ENCODE measurements around the gene SLC27A3.

The SLC27A3 gene

GRCh38 chr1:153748903-153749302 lies 26.3 kb upstream of the SLC27A3 start:
- Histone ChIP-seq H3K9me3 (ENCODE audit: insufficient read depth, low read length) (no peaks in the 10 kb centered on the region), H3K79me2 (ENCODE audit: low read length) (no peaks in the 10 kb centered on the region), H2AFZ (ENCODE audit: low read depth, low read length) (no peak overlapping the region), H3K4me1 (ENCODE audit: low read length) (peaks cover 14% of the 10 kb centered on the region), H3K4me3 (ENCODE audit: low read length) (no peak overlapping the region), H3K4me2 (ENCODE audit: low read length) (no peak overlapping the region), H3K27ac (ENCODE audit: low read length) (no peak overlapping the region), H3K9ac (ENCODE audit: low read length) (no peak overlapping the region), H3K27me3 (ENCODE audit: low read depth, low read length) (no peaks in the 10 kb centered on the region), H4K20me1 (ENCODE audit: insufficient read depth, low read length) (0 out of 2 replicates have a peak, but pooled peaks cover 6% of the 10 kb centered on the region), H3K36me3 (replicated peaks; ENCODE audit: low read depth, low read length) (peaks cover 69% of the 10 kb centered on the region)
- TF ChIP-seq CTCF (IDR thresholded peaks at IDR 0.05; ENCODE audit: low read depth, low read length) = no peak
- no peak for TF ChIP-seq EZH2phosphoT487 (IDR thresholded peaks at IDR 0.05; ENCODE audit: low read depth)

GRCh38 chr1:153749408-153750005 lies 25.7 kb upstream of the SLC27A3 start:
- Histone ChIP-seq H3K9ac (ENCODE audit: low read length) (no peak overlapping the region), H3K4me1 (ENCODE audit: low read length) (peaks cover 9% of the 10 kb centered on the region), H4K20me1 (ENCODE audit: insufficient read depth, low read length) (0 out of 2 replicates have a peak, but pooled peaks cover under 1% of the 10 kb centered on the region), H3K36me3 (replicated peaks; ENCODE audit: low read depth, low read length) (peaks cover 69% of the 10 kb centered on the region), H3K4me2 (ENCODE audit: low read length) (no peak overlapping the region), H3K79me2 (ENCODE audit: low read length) (no peaks in the 10 kb centered on the region), H3K9me3 (ENCODE audit: insufficient read depth, low read length) (no peaks in the 10 kb centered on the region), H3K27me3 (ENCODE audit: low read depth, low read length) (no peaks in the 10 kb centered on the region), H3K4me3 (ENCODE audit: low read length) (no peak overlapping the region), H3K27ac (ENCODE audit: low read length) (no peak overlapping the region), H2AFZ (ENCODE audit: low read depth, low read length) (no peak overlapping the region)
- peak; percentile 98 for TF ChIP-seq CTCF (IDR thresholded peaks at IDR 0.05; ENCODE audit: low read depth, low read length)
- TF ChIP-seq EZH2phosphoT487 (IDR thresholded peaks at IDR 0.05; ENCODE audit: low read depth) = no peak

- no peak overlapping the region for H3K4me3 ChIP-seq (ENCODE audit: low read length)
- no peaks in the 10 kb centered on the region for H3K79me2 ChIP-seq (ENCODE audit: low read length)
- TF ChIP-seq CTCF (IDR thresholded peaks at IDR 0.05; ENCODE audit: low read depth, low read length) (no peak), EZH2phosphoT487 (IDR thresholded peaks at IDR 0.05; ENCODE audit: low read depth) (no peak)
- peaks cover 9% of the 10 kb centered on the region for H3K4me1 ChIP-seq (ENCODE audit: low read length)
- no peaks in the 10 kb centered on the region for H3K9me3 ChIP-seq (ENCODE audit: insufficient read depth, low read length)
- H3K27ac ChIP-seq (ENCODE audit: low read length) = no peak overlapping the region
- no peaks in the 10 kb centered on the region for H4K20me1 ChIP-seq (ENCODE audit: insufficient read depth, low read length)
- H3K9ac ChIP-seq (ENCODE audit: low read length) = no peak overlapping the region
- peaks cover 69% of the 10 kb centered on the region for H3K36me3 ChIP-seq (replicated peaks; ENCODE audit: low read depth, low read length)
- H3K4me2 ChIP-seq (ENCODE audit: low read length) = no peak overlapping the region
- H3K27me3 ChIP-seq (ENCODE audit: low read depth, low read length) = no peaks in the 10 kb centered on the region
- no peak overlapping the region for H2AFZ ChIP-seq (ENCODE audit: low read depth, low read length)
Observed at GRCh38 chr1:153750026-153750995, 24.9 kb upstream of the SLC27A3 start.

GRCh38 chr1:153752072-153752471 lies 23.1 kb upstream of the SLC27A3 start:
- Histone ChIP-seq H3K27ac (ENCODE audit: low read length) (no peak overlapping the region), H3K9me3 (ENCODE audit: insufficient read depth, low read length) (no peaks in the 10 kb centered on the region), H3K9ac (ENCODE audit: low read length) (no peak overlapping the region), H2AFZ (ENCODE audit: low read depth, low read length) (no peak overlapping the region), H3K36me3 (replicated peaks; ENCODE audit: low read depth, low read length) (peaks cover 67% of the 10 kb centered on the region), H3K4me2 (ENCODE audit: low read length) (no peak overlapping the region), H3K4me1 (ENCODE audit: low read length) (peaks cover 9% of the 10 kb centered on the region), H3K27me3 (ENCODE audit: low read depth, low read length) (no peaks in the 10 kb centered on the region), H4K20me1 (ENCODE audit: insufficient read depth, low read length) (no peaks in the 10 kb centered on the region), H3K4me3 (ENCODE audit: low read length) (no peak overlapping the region), H3K79me2 (ENCODE audit: low read length) (no peaks in the 10 kb centered on the region)
- TF ChIP-seq EZH2phosphoT487 (IDR thresholded peaks at IDR 0.05; ENCODE audit: low read depth) = no peak
- TF ChIP-seq CTCF (IDR thresholded peaks at IDR 0.05; ENCODE audit: low read depth, low read length) = no peak
